IMR-90 (cell line): ENCODE results near the gene VAT1. TPM values are rescaled to one million over a fixed set of nuclear protein-coding genes. Genes with fewer than 3 reads are reported as not detected.

ENCODE experiments used
- CEBPB ChIP-seq: IDR thresholded peaks from 2 replicates; pipeline ENCODE4 v1.6.1; 2012; ENCODE audit warnings: low read depth, low read length, improper control_type of control experiment
- FOS ChIP-seq: fragments of 150-350 bp; IDR thresholded peaks from 2 replicates; pipeline ENCODE4 v1.6.1; 2016; ENCODE audit warnings: low read depth, low read length
- polyA plus RNA-seq, 3 experiments: library from polyadenylated mRNA; depleted of rRNA; stranded (reverse); fragments of >200 nt; gene quantifications; 2 replicates each; pipeline ENCODE4 v1.2.3, GENCODE V29; 2012; ENCODE audit warnings: low replicate concordance in 1 of 3
- total RNA-seq: library from RNA; depleted of rRNA; stranded (reverse); fragments of >200 nt; gene quantifications from 2 replicates; pipeline ENCODE4 v1.2.3, GENCODE V29; 2012
- TF ChIP-seq, protein P1 (sequence below): fragments of 150-350 bp; IDR thresholded peaks from 2 replicates; pipeline ENCODE4 v1.6.1; 2017; ENCODE audit warnings: mild to moderate bottlenecking, antibody characterized with exemption, low read length, low read depth

VAT1 gene
- total and polyA plus RNA-seq, 2 of the 4 experiments (the other 2 are of a cell fraction): 97.3 to 101 TPM

DNA sequence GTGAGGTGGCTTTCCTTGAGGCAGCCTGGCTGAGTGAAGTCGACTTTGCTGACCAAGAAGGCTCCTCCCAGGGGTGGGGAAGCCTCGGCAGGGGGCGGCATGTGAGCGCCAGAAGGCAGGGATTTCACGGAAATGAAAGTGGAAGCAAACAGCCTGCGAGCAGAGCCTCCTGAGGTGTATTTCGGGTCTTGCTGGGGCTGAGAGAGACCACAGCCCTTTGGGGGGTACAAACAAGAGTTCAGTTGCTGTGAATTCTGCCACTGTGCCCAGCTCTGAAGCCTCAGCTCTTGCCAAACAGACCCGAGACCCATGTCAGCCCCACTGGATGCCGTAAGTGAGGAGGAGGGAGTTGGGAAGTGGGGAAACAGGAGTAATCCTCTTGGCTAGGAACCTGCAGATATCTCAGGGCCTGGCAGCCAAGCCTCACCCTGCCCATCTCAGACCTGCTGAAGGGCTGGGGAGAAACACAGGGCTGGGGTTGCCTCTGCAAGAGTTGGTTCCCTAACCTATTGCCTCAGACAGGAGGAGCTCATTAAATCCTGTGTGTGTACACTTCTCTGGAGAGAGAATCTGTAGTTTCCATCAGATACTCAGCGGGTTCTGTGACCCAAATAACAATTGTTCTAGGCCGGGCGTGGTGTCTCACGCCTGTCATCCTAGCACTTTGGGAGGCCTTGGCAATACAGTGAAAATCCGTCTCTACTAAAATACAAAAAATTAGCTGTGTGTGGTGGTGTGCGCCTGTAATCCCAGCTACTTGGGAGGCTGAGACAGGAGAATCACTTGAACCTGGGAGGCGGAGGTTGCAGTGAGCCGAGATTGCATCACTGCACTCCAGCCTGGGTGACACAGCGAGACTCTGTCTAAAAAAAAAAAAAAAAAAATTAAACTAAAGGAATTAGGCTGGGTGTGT is 15.3 kb downstream of the VAT1 start, which contains the start of gene IFI35 (continued):
- TF ChIP-seq, protein P1, sequence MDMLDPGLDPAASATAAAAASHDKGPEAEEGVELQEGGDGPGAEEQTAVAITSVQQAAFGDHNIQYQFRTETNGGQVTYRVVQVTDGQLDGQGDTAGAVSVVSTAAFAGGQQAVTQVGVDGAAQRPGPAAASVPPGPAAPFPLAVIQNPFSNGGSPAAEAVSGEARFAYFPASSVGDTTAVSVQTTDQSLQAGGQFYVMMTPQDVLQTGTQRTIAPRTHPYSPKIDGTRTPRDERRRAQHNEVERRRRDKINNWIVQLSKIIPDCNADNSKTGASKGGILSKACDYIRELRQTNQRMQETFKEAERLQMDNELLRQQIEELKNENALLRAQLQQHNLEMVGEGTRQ: peak; percentile 21; the same call in 1 of the 2 replicates
- no peak for TF ChIP-seq CEBPB
- TF ChIP-seq FOS: no peak
